IMR-90 (cell line): Measurements from ENCODE around the gene PSMB5. TPM values are rescaled to one million over a fixed set of nuclear protein-coding genes. Genes with fewer than 3 reads are reported as not detected.

Source experiments
- ATAC-seq: fragments of 200-7000 bp; cut with Tn5 transposase; 2 replicates; pipeline ENCODE4 v1.9.1; 2020; ENCODE audit warnings: low read depth, mild to moderate bottlenecking, moderate library complexity
- BruUV-seq: library from RNA; stranded (reverse); fragments of 400-500 nt; replicated peaks from 2 replicates; lab custom pipeline; 2021; lab: Mats Ljungman, UMichigan
- CTCF ChIA-PET: fragments of 300-600 bp; formaldehyde crosslinking; extraction: SDS; loops from one replicate; lab custom pipeline; 2021; ENCODE audit warnings: antibody characterized with exemption; lab: Yijun Ruan, JAX
- POLR2A ChIA-PET: fragments of 300-600 bp; sonication (Branson Sonifier 250); formaldehyde crosslinking; loops from one replicate; lab custom pipeline; 2022; ENCODE audit warnings: antibody characterized with exemption; ENCODE audit not compliant: unreplicated experiment; lab: Charles Lee
- DNase-seq: peaks from one replicate; pipeline ENCODE4 v3.0.0; 2013
- H2AFZ ChIP-seq: replicated peaks from 2 replicates; pipeline ENCODE3; 2013; ENCODE audit warnings: low read length, mild to moderate bottlenecking; ENCODE audit not compliant: poor library complexity
- H2AK5ac ChIP-seq: 2 replicates; pipeline ENCODE4 v1.6.1; 2013; ENCODE audit warnings: low read depth, low read length, inconsistent platforms
- H2AK9ac ChIP-seq: replicated peaks from 2 replicates; pipeline ENCODE3; 2013; ENCODE audit warnings: mild to moderate bottlenecking, low read depth, low read length, moderate library complexity; ENCODE audit not compliant: poor library complexity
- H2BK120ac ChIP-seq: 2 replicates; pipeline ENCODE4 v1.6.1; 2013; ENCODE audit warnings: low read depth, low read length, inconsistent platforms
- H2BK15ac ChIP-seq: 3 replicates; pipeline ENCODE4 v1.6.1; 2013; ENCODE audit warnings: low read depth, low read length, inconsistent platforms
- H2BK20ac ChIP-seq: 2 replicates; pipeline ENCODE4 v1.6.1; 2013; ENCODE audit warnings: low read depth, mild to moderate bottlenecking, inconsistent platforms, low read length, moderate library complexity
- H2BK5ac ChIP-seq: 2 replicates; pipeline ENCODE4 v1.6.1; 2013; ENCODE audit warnings: mild to moderate bottlenecking, low read depth, low read length, inconsistent platforms; ENCODE audit not compliant: poor library complexity, severe bottlenecking
- H3K14ac ChIP-seq: replicated peaks from 2 replicates; pipeline ENCODE4 v1.6.1; 2013; ENCODE audit warnings: low read depth, low read length, inconsistent platforms
- H3K18ac ChIP-seq: 2 replicates; pipeline ENCODE4 v1.6.1; 2013; ENCODE audit warnings: low read depth, low read length, control low read depth
- H3K23ac ChIP-seq: 2 replicates; pipeline ENCODE4 v1.6.1; 2013; ENCODE audit warnings: low read depth, low read length, inconsistent platforms
- H3K27ac ChIP-seq: 2 replicates; pipeline ENCODE4 v1.5.1; 2013; ENCODE audit warnings: mild to moderate bottlenecking, control low read depth, low read length; ENCODE audit not compliant: insufficient read depth
- H3K27me3 ChIP-seq: 2 replicates; pipeline ENCODE4 v1.6.1; 2013; ENCODE audit warnings: low read length; ENCODE audit not compliant: control insufficient read depth, insufficient read depth
- H3K36me3 ChIP-seq: 2 replicates; pipeline ENCODE4 v1.6.1; 2013; ENCODE audit warnings: low read length, mixed read lengths; ENCODE audit not compliant: control insufficient read depth, insufficient read depth
- H3K4ac ChIP-seq: 2 replicates; pipeline ENCODE4 v1.6.1; 2013; ENCODE audit warnings: low read depth, low read length, inconsistent platforms
- H3K4me1 ChIP-seq: 2 replicates; pipeline ENCODE4 v1.6.1; 2013; ENCODE audit warnings: low read length, mixed read lengths; ENCODE audit not compliant: control insufficient read depth, insufficient read depth
- H3K4me2 ChIP-seq: 2 replicates; pipeline ENCODE4 v1.6.1; 2013; ENCODE audit warnings: low read depth, mild to moderate bottlenecking, control low read depth, low read length, moderate library complexity
- H3K4me3 ChIP-seq: 2 replicates; pipeline ENCODE4 v1.5.1; 2013; ENCODE audit warnings: low read depth, mild to moderate bottlenecking, control low read depth, low read length, moderate library complexity; ENCODE audit not compliant: insufficient read depth
- H3K56ac ChIP-seq: 2 replicates; pipeline ENCODE4 v1.6.1; 2013; ENCODE audit warnings: low read length, inconsistent platforms; ENCODE audit not compliant: insufficient read depth; ENCODE audit errors: extremely low read depth
- H3K79me1 ChIP-seq, 2 experiments: 2 replicates each; pipeline ENCODE4 v1.6.1; 2013; ENCODE audit warnings: low read length in 2 of 2, inconsistent platforms in 1 of 2, low read depth in 1 of 2
- H3K9ac ChIP-seq: 2 replicates; pipeline ENCODE4 v1.6.1; 2013; ENCODE audit warnings: low read depth, low read length, control low read depth
- H3K9me1 ChIP-seq: 2 replicates; pipeline ENCODE4 v1.6.1; 2013; ENCODE audit warnings: low read length, inconsistent platforms; ENCODE audit not compliant: insufficient read depth
- H3K9me3 ChIP-seq: 2 replicates; pipeline ENCODE4 v1.6.1; 2013; ENCODE audit warnings: low read length; ENCODE audit not compliant: control insufficient read depth, insufficient read depth
- H4K20me1 ChIP-seq: 2 replicates; pipeline ENCODE4 v1.6.1; 2013; ENCODE audit warnings: low read length, inconsistent platforms; ENCODE audit not compliant: insufficient read depth
- H4K5ac ChIP-seq: 2 replicates; pipeline ENCODE4 v1.6.1; 2013; ENCODE audit warnings: mild to moderate bottlenecking, low read depth, low read length, control low read depth
- H4K8ac ChIP-seq, 2 experiments: 2 replicates each; pipeline ENCODE4 v1.6.1; 2013; ENCODE audit warnings: low read depth in 2 of 2, low read length in 2 of 2, control low read depth in 1 of 2, inconsistent platforms in 1 of 2
- H4K91ac ChIP-seq: 2 replicates; pipeline ENCODE4 v1.6.1; 2013; ENCODE audit warnings: low read depth, low read length, inconsistent platforms; ENCODE audit not compliant: insufficient read depth
- CEBPB ChIP-seq: IDR thresholded peaks from 2 replicates; pipeline ENCODE4 v1.6.1; 2012; ENCODE audit warnings: low read depth, low read length, improper control_type of control experiment
- ELK1 ChIP-seq: fragments of 150-350 bp; IDR thresholded peaks from 2 replicates; pipeline ENCODE4 v1.6.1; 2016; ENCODE audit warnings: low read depth, mild to moderate bottlenecking, low read length, moderate library complexity, borderline replicate concordance
- MAFK ChIP-seq: IDR thresholded peaks from 2 replicates; pipeline ENCODE4 v1.6.1; 2012; ENCODE audit warnings: low read depth, low read length, improper control_type of control experiment
- MAZ ChIP-seq: IDR thresholded peaks from 2 replicates; pipeline ENCODE4 v1.6.1; 2012; ENCODE audit warnings: low read depth, mild to moderate bottlenecking, low read length, improper control_type of control experiment, moderate library complexity, borderline replicate concordance
- NFE2L2 ChIP-seq: fragments of 150-350 bp; IDR thresholded peaks from 2 replicates; pipeline ENCODE4 v1.6.1; 2016; ENCODE audit warnings: low read depth, mild to moderate bottlenecking, low read length
- WGBS, 2 experiments: methylation state at CpG; one replicate each; pipeline versions ENCODE4 v1.1.5 to v1.1.7; 2013; ENCODE audit warnings: missing lambda C conversion rate in 2 of 2; ENCODE audit not compliant: insufficient read length in 1 of 2; ENCODE audit errors: extremely low coverage in 2 of 2; 5-methylcytosine and 5-hydroxymethylcytosine counted together
- dilution Hi-C: fragments of 300-500 bp; cut with HindIII; formaldehyde crosslinking; loops from one replicate; pipeline ENCODE4 v1.14.3; 2018; ENCODE audit warnings: low sequenced_read_pairs; ENCODE audit not compliant: unreplicated experiment
- in situ Hi-C: fragments of 300-500 bp; cut with MboI; formaldehyde crosslinking; loops from 3 replicates; pipeline ENCODE4 v1.14.3; 2019; ENCODE audit warnings: low sequenced_read_pairs, inconsistent platforms, mixed read lengths
- intact Hi-C: fragments of 100-400 bp; cut with micrococcal nuclease; formaldehyde crosslinking; loops from 2 replicates; pipeline ENCODE4 v1.10.0; 2022
- polyA plus RNA-seq, 3 experiments: library from polyadenylated mRNA; depleted of rRNA; stranded (reverse); fragments of >200 nt; gene quantifications; 2 replicates each; pipeline ENCODE4 v1.2.3, GENCODE V29; 2012; ENCODE audit warnings: low replicate concordance in 1 of 3
- total RNA-seq: library from RNA; depleted of rRNA; stranded (reverse); fragments of >200 nt; gene quantifications from 2 replicates; pipeline ENCODE4 v1.2.3, GENCODE V29; 2012
- TF ChIP-seq, protein P1 (sequence below): fragments of 150-350 bp; IDR thresholded peaks from 2 replicates; pipeline ENCODE4 v1.6.1; 2017; ENCODE audit warnings: mild to moderate bottlenecking, antibody characterized with exemption, low read length, low read depth

PSMB5 gene
- total and polyA plus RNA-seq, 2 of the 4 experiments (the other 2 are of a cell fraction) = 310 to 321 TPM

DNA sequence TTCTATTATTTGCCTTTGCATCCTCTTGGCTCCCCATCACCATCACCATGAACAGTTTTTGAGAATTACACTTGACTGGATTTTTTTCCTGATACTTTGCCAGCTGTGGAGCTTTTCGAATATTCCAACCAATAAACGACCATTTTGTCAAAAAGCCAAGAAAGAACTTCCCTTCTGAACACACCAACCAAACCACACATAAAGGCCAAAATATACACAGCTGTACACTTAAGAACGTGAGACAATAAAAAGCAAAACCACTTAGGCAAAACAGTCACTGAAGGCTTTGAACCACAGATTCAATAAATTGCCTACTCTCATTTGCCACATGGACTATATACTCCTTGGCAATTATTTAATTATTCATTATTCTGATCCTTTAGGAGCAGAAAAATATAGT is 25.9 kb downstream of the PSMB5 start:
- ATAC-seq = no peak
- POLR2A ChIA-PET = no interaction called here
- no peak overlapping the region; the same call in 1 of the 2 replicates for H3K4me2 ChIP-seq
- H2BK5ac ChIP-seq = no peak overlapping the region
- peaks cover 2% of the 10 kb centered on the region; the same call in 1 of the 2 replicates for H3K4me1 ChIP-seq
- WGBS, 2 experiments = 14% methylated on average over 2 of the region's 3 CpGs; no CpG with 5 or more reads in 1 of the 2 experiments
- H3K27ac ChIP-seq = no peak overlapping the region
- no peaks in the 10 kb centered on the region for H3K9me3 ChIP-seq
- CTCF ChIA-PET = interaction anchor here (0.6 to 3.2 kb wide), 6 partner anchors 12 to 100 kb away, joined by 3 to 14 read pairs (median 4); no protein-coding TSS in a partner anchor
- no peak for DNase-seq
- H3K9me1 ChIP-seq = peaks cover 3% of the 10 kb centered on the region; the same call in 1 of the 2 replicates
- no peak overlapping the region for H3K23ac ChIP-seq
- H3K9ac ChIP-seq = no peak overlapping the region
- no peak overlapping the region for H2BK20ac ChIP-seq
- H4K20me1 ChIP-seq = no peaks in the 10 kb centered on the region
- TF ChIP-seq NFE2L2 (no peak), MAZ (no peak), ELK1 (no peak), CEBPB (no peak), MAFK (no peak)
- TF ChIP-seq, protein P1, sequence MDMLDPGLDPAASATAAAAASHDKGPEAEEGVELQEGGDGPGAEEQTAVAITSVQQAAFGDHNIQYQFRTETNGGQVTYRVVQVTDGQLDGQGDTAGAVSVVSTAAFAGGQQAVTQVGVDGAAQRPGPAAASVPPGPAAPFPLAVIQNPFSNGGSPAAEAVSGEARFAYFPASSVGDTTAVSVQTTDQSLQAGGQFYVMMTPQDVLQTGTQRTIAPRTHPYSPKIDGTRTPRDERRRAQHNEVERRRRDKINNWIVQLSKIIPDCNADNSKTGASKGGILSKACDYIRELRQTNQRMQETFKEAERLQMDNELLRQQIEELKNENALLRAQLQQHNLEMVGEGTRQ = no peak
- H4K91ac ChIP-seq = no peak overlapping the region
- H2AK9ac ChIP-seq = no peak overlapping the region
- in situ Hi-C loops (no loop called here), intact Hi-C loops (no loop called here), dilution Hi-C loops (no loop called here)
- H3K79me1 ChIP-seq = peaks cover 0 to 12% of the 10 kb centered on the region in 2 experiments; a peak in 3 of 4 replicates
- BruUV-seq = no TSS peak
- no peak overlapping the region for H3K56ac ChIP-seq
- H3K4ac ChIP-seq = no peak overlapping the region
- no peaks in the 10 kb centered on the region for H3K36me3 ChIP-seq
- no peak overlapping the region for H2AK5ac ChIP-seq
- no peak overlapping the region for H2BK120ac ChIP-seq
- H3K14ac ChIP-seq = 0 out of 2 replicates have a peak overlapping the region, but pooled peaks have one; percentile 7
- no peaks in the 10 kb centered on the region for H3K27me3 ChIP-seq
- H2BK15ac ChIP-seq = no peak overlapping the region
- H3K18ac ChIP-seq = no peak overlapping the region
- H4K8ac ChIP-seq = peak overlapping the region in 1 of 2 experiments; percentile 11; a peak in 1 of 4 replicates
- peak overlapping the region; percentile 23; the same call in 1 of the 2 replicates for H4K5ac ChIP-seq
- no peak overlapping the region for H2AFZ ChIP-seq
- no peak overlapping the region for H3K4me3 ChIP-seq
